ENCODE results near the gene A4GNT. TPM values are rescaled to one million over a fixed set of nuclear protein-coding genes. Genes with fewer than 3 reads are reported as not detected.

Gene A4GNT
- total and polyA plus RNA-seq, 4 donors, result 0.07 to 0.42 (median 0.17) TPM; not detected in 1

- no peaks in the 10 kb centered on the region for H3K4me1 ChIP-seq (ENCODE audit: control insufficient read depth in 4 of 4, insufficient read depth in 4 of 4, low read length in 3 of 4)
- no peak overlapping the region for H3K27ac ChIP-seq (ENCODE audit: low read depth in 1 of 2, low read length in 2 of 2)
- H3K9me3 ChIP-seq (ENCODE audit: control insufficient read depth in 4 of 4, low read length in 3 of 4), result no peaks in the 10 kb centered on the region
- H3K9ac ChIP-seq (ENCODE audit: low read depth in 1 of 2, low read length in 2 of 2), result no peak overlapping the region
- no peaks in the 10 kb centered on the region for H3K36me3 ChIP-seq (ENCODE audit: control insufficient read depth in 4 of 4, insufficient read depth in 3 of 4, low read depth in 1 of 4, low read length in 3 of 4)
- no peak overlapping the region for H3K4me3 ChIP-seq (ENCODE audit: low read depth in 1 of 3, low read length in 3 of 3)
- DNase-seq (ENCODE audit: low spot score), result no peak
- WGBS, result 89% methylated on average over 1 of the region's 1 CpG
- H3K27me3 ChIP-seq (ENCODE audit: control insufficient read depth in 4 of 4, insufficient read depth in 4 of 4, low read length in 3 of 4), result peaks cover 0 to 10% (median 0%) of the 10 kb centered on the region in 4 donors
- TF ChIP-seq RXRA (IDR thresholded peaks at IDR 0.05) (no peak), FOXA2 (IDR thresholded peaks at IDR 0.05) (no peak), HNF4G (IDR thresholded peaks at IDR 0.05) (no peak)
- TF ChIP-seq, protein P1, sequence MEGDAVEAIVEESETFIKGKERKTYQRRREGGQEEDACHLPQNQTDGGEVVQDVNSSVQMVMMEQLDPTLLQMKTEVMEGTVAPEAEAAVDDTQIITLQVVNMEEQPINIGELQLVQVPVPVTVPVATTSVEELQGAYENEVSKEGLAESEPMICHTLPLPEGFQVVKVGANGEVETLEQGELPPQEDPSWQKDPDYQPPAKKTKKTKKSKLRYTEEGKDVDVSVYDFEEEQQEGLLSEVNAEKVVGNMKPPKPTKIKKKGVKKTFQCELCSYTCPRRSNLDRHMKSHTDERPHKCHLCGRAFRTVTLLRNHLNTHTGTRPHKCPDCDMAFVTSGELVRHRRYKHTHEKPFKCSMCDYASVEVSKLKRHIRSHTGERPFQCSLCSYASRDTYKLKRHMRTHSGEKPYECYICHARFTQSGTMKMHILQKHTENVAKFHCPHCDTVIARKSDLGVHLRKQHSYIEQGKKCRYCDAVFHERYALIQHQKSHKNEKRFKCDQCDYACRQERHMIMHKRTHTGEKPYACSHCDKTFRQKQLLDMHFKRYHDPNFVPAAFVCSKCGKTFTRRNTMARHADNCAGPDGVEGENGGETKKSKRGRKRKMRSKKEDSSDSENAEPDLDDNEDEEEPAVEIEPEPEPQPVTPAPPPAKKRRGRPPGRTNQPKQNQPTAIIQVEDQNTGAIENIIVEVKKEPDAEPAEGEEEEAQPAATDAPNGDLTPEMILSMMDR (IDR thresholded peaks at IDR 0.05; ENCODE audit: low read depth, low read length, missing input control), result no peak
Observed at GRCh38 chr3:138078901-138079344, 53.3 kb downstream of the A4GNT start.

- DNase-seq (ENCODE audit: low spot score), result no peak
- Histone ChIP-seq H3K9ac (ENCODE audit: low read depth in 1 of 2, low read length in 2 of 2) (no peak overlapping the region), H3K36me3 (ENCODE audit: control insufficient read depth in 4 of 4, insufficient read depth in 3 of 4, low read depth in 1 of 4, low read length in 3 of 4) (no peaks in the 10 kb centered on the region), H3K4me3 (ENCODE audit: low read depth in 1 of 3, low read length in 3 of 3) (no peak overlapping the region), H3K27ac (ENCODE audit: low read depth in 1 of 2, low read length in 2 of 2) (no peak overlapping the region), H3K4me1 (ENCODE audit: control insufficient read depth in 4 of 4, insufficient read depth in 4 of 4, low read length in 3 of 4) (no peaks in the 10 kb centered on the region), H3K27me3 (ENCODE audit: control insufficient read depth in 4 of 4, insufficient read depth in 4 of 4, low read length in 3 of 4) (peaks cover 0 to 10% (median 0%) of the 10 kb centered on the region in 4 donors), H3K9me3 (ENCODE audit: control insufficient read depth in 4 of 4, low read length in 3 of 4) (no peaks in the 10 kb centered on the region)
- WGBS, result 88% methylated on average over 4 of the region's 4 CpGs
- TF ChIP-seq ZBTB33 (IDR thresholded peaks at IDR 0.05) (no peak), MAX (IDR thresholded peaks at IDR 0.05) (no peak), FOXA2 (IDR thresholded peaks at IDR 0.05) (no peak), NR2F2 (IDR thresholded peaks at IDR 0.05) (no peak), JUND (IDR thresholded peaks at IDR 0.05) (no peak), RAD21 (IDR thresholded peaks at IDR 0.05) (no peak), RXRA (IDR thresholded peaks at IDR 0.05) (no peak), HNF4A (conservative IDR thresholded peaks at IDR 0.05) (no peak), EGR1 (IDR thresholded peaks at IDR 0.05; ENCODE audit: low read depth in 2 of 2) (no peak), HNF4G (IDR thresholded peaks at IDR 0.05) (no peak), GABPA (IDR thresholded peaks at IDR 0.05 in 1 of 2, conservative IDR thresholded peaks at IDR 0.05 in 1 of 2) (no peak), TAF1 (conservative IDR thresholded peaks at IDR 0.05) (no peak), SP1 (IDR thresholded peaks at IDR 0.05) (no peak)
- TF ChIP-seq, protein P2, sequence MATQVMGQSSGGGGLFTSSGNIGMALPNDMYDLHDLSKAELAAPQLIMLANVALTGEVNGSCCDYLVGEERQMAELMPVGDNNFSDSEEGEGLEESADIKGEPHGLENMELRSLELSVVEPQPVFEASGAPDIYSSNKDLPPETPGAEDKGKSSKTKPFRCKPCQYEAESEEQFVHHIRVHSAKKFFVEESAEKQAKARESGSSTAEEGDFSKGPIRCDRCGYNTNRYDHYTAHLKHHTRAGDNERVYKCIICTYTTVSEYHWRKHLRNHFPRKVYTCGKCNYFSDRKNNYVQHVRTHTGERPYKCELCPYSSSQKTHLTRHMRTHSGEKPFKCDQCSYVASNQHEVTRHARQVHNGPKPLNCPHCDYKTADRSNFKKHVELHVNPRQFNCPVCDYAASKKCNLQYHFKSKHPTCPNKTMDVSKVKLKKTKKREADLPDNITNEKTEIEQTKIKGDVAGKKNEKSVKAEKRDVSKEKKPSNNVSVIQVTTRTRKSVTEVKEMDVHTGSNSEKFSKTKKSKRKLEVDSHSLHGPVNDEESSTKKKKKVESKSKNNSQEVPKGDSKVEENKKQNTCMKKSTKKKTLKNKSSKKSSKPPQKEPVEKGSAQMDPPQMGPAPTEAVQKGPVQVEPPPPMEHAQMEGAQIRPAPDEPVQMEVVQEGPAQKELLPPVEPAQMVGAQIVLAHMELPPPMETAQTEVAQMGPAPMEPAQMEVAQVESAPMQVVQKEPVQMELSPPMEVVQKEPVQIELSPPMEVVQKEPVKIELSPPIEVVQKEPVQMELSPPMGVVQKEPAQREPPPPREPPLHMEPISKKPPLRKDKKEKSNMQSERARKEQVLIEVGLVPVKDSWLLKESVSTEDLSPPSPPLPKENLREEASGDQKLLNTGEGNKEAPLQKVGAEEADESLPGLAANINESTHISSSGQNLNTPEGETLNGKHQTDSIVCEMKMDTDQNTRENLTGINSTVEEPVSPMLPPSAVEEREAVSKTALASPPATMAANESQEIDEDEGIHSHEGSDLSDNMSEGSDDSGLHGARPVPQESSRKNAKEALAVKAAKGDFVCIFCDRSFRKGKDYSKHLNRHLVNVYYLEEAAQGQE (IDR thresholded peaks at IDR 0.05), result no peak
- TF ChIP-seq, protein P1 (IDR thresholded peaks at IDR 0.05; ENCODE audit: low read depth, low read length, missing input control), result no peak
- TF ChIP-seq, protein P3, sequence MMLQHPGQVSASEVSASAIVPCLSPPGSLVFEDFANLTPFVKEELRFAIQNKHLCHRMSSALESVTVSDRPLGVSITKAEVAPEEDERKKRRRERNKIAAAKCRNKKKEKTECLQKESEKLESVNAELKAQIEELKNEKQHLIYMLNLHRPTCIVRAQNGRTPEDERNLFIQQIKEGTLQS (IDR thresholded peaks at IDR 0.05), result no peak
Observed at GRCh38 chr3:138078096-138078495, 54.1 kb downstream of the A4GNT start.
